ENCODE measurements around the gene MEAK7.

MEAK7 gene

DNA sequence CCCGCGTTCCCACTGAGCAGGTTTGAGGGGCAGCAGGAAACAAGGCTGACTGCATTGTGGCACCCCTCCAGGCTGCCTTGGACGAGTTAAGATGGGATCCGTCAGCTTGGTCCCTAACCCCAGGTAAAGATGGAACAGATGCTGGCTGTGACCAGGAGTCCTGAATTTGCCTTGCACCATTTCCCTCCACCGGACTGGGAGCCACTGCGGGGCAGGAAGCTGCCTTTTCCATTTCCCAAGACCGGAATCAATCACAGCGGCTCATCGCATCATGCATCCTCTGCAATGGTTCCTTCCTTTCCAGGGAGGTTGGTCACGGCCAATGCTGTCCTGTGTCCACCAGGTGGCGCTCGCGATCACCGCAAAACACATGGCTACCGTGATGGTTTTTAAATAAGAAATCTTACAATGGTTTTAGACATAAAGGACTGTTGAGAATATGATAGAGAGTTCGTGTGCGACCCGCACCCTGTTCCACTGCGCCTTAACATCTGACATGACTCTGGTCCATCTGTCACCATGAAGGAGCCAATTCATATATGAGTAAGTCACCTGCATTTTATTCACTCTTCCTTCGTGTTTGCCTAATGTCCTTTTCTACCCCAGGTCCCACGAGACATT is 6.8 kb upstream of the MEAK7 start:
- Mint-ChIP-seq H3K27ac (peak overlapping the region; percentile 69), H3K4me3 (no peak overlapping the region), H3K9me3 (no peaks in the 10 kb centered on the region), H3K36me3 (ENCODE audit: low read depth) (no peaks in the 10 kb centered on the region), H3K27me3 (no peaks in the 10 kb centered on the region), H3K4me1 (ENCODE audit: low read depth) (peaks cover 71% of the 10 kb centered on the region)
- DNase-seq: peak; percentile 90

DNA sequence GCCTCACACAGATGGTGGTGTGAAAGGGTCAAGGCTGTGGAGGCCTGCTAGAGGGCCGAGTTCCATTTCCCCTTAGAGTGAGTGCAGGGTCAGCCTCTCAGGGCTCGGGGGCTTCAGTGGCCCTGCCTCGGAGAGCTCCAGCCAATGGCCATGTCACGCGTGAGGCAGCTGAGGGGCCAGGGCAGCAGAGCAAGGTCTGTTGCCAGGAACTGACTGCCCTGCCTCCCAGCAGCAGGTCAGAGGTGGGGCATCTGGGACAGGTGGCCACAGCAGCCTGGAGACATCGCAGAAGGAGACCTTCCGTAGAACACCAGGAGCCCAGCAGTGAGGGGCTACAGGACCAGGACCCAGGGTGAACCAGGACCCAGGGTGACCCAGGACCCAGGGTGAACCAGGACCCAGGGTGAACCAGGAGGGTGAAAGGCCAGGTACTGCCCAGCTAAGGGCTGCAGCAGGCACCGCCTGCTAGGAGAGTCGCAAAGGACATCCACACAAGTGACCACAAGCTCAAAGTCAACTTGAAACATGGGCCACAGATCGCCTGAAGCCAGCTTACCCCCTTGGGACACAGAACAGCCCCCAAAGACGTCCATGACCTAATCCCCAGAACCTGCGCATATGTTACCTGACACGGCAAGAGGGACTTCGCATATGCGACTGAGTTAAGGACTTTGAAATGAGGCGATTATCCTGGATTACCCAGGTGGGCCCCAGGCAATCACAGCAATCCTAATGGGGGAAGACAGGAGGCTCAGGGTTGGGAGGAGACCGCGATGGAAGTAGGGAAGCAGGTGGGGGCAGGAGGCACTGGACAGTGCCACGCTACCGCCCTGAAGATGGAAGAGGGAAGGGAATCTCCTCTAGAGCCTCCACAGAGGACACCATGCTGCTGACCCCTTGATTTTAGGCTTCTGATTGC is 4.8 kb upstream of the MEAK7 start:
- DNase-seq: peak; percentile 30
- no peak overlapping the region for H3K27ac Mint-ChIP-seq
- H3K4me3 Mint-ChIP-seq: no peak overlapping the region
- H3K4me1 Mint-ChIP-seq (ENCODE audit: low read depth): peaks cover 71% of the 10 kb centered on the region
- peaks cover 2% of the 10 kb centered on the region for H3K36me3 Mint-ChIP-seq (ENCODE audit: low read depth)
- H3K27me3 Mint-ChIP-seq: no peaks in the 10 kb centered on the region
- H3K9me3 Mint-ChIP-seq: no peaks in the 10 kb centered on the region

DNA sequence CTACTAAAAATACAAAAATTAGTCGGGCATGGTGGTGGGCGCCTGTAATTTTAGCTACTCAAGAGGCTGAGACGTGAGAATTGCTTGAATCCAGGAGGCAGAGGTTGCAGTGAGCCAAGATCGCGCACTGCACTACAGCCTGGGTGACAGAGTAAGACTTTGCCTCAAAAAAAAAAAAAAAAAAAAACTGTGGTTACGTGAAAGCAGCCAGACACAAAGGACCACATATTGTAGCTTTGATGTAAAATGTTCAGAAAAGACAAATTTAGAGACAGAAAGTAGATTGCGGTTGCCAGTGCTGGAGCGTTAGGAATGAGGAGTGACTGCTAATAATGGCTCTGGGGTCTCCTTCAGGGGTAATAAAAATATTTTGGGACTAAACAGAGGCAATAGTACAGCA is 4.0 kb upstream of the MEAK7 start:
- Mint-ChIP-seq H3K36me3 (ENCODE audit: low read depth) (peaks cover 2% of the 10 kb centered on the region), H3K27ac (peak overlapping the region; percentile 79), H3K4me1 (ENCODE audit: low read depth) (peaks cover 69% of the 10 kb centered on the region), H3K27me3 (no peaks in the 10 kb centered on the region), H3K4me3 (peak overlapping the region; percentile 20), H3K9me3 (no peaks in the 10 kb centered on the region)
- peak; percentile 34 for DNase-seq

DNA sequence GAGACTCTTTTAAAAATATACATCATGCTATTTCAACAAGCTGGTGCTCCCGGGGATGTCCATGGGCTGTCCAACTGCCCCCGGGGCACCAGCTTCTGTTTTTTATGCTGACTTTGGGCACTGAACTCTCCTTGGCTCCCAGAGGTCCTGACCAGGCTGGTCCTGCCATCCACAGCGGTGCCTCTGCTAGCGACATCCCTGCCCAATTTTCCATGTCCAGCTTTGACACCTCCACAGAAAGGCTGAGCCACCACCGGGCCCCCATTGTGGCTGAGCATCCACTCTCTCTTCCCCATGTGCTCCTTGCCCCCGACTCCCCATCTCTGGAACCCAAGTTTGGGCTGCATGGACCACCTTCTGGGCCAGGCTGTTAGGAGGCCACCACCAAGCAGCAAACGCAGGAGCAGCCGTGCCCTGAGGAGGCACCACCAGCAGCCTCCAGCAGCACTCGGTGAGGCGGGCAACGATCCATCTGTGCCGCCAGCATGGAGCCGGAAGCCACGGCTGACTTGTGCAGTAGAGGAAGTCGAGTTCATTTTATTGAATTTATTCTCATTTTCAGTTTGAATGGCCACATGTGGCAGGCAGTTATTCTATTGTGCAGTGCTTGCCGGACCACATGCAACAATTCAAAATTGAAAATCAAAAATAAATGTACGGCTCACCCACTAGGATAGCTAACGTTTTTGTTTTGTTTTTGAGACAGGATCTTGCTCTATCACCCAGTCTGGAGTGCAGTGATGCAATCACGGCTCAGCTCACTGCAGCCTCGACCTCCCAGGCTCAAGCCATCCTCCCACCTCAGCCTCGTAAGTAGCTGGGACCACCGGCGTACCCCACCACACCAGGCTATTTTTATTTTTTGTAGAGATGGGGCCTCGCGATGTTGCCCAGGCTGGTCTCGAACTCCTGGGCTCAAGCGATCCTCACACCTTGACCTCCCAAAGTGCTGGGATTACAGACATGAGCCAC is 2.8 kb upstream of the MEAK7 start:
- peak; percentile 39 for DNase-seq
- H3K36me3 Mint-ChIP-seq (ENCODE audit: low read depth): peaks cover 2% of the 10 kb centered on the region
- no peaks in the 10 kb centered on the region for H3K27me3 Mint-ChIP-seq
- no peaks in the 10 kb centered on the region for H3K9me3 Mint-ChIP-seq
- peaks cover 61% of the 10 kb centered on the region for H3K4me1 Mint-ChIP-seq (ENCODE audit: low read depth)
- peak overlapping the region; percentile 61 for H3K4me3 Mint-ChIP-seq
- H3K27ac Mint-ChIP-seq: peak overlapping the region; percentile 77

DNA sequence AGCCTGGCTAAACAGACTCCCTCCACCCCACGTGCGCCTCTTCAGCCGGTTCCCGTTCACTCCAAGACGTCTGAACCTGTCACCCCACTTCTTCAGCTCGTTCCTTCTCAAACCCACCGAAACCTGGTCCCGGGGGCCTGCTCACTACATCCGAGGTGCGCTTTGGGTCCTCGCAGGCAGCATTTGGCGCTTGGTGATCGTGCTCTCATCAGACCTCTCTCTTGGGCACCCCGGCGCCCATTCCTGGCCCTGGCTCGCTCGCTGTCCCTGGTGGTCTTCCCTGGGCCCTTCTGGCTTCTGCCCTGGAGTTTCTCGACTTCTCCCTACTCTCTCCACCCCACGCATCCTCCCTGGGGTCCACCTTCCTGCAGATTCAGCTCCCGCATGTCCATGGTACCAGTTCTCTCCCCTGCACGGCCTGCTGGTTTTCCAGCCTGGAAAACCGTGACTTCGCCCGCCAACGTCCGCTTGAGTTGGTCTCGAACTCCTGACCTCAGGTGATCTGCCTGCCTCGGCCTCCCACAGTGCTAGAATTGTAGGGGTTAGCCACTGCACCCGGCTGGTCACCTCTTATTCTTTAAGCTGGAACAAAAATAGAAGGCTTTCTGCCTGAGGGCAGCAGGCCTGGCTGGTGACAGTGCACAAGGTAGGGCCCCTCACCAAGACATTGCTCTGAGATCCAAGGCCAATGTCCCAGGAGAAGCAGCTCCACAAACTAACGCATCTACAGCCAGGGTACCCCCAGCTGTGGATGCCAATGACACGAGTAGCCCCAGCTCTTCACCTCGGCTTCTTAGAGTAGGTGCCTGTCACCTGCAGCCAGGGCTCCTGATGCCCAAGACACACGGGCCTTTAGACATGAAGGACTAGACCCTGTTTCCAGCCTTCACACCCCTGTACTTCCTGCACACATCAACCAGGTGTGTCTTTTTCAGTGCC is 1.1 kb upstream of the MEAK7 start:
- DNase-seq: peak; percentile 34

DNA sequence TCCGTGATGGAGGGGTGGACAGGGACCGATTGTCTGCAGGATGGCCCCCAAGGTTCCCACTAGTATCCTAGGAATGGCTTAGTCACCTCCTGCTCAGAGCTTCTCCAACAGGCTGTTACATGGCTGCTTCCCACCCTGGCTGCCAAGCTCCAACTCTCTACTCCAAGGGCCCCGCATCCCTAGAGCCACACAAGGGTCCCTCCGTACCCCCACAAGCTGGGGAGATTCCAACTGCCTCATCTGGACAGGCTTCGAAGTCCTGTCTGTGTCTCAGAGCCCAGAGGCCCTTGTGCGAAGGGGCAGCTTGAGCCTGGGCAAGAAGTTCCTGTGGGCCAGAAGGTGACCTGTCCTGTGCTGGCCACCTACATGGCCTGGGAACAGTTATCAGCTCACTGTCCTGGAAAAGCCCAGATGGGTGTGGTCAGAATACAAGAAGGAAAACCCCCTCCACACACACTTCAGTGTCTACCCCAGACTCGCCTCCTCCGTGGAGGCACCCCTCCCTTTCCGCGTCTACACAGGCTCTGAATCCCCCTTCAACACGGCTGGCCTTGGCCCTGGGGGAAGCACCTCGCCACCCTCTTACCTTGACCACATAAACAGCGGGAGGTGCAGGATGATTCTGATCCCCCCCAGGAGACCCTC is 586 bp downstream of the MEAK7 start:
- Mint-ChIP-seq H3K27me3 (no peaks in the 10 kb centered on the region), H3K9me3 (no peaks in the 10 kb centered on the region), H3K27ac (peak overlapping the region; percentile 71), H3K4me1 (ENCODE audit: low read depth) (peaks cover 47% of the 10 kb centered on the region), H3K36me3 (ENCODE audit: low read depth) (peaks cover 2% of the 10 kb centered on the region), H3K4me3 (peak overlapping the region; percentile 86)
- no peak for DNase-seq

More for the DNA sequence above, 1.1 kb upstream of the MEAK7 start:
- peaks cover 49% of the 10 kb centered on the region for H3K4me1 Mint-ChIP-seq (ENCODE audit: low read depth)
- H3K27me3 Mint-ChIP-seq: no peaks in the 10 kb centered on the region
- H3K27ac Mint-ChIP-seq: peak overlapping the region; percentile 90
- no peaks in the 10 kb centered on the region for H3K9me3 Mint-ChIP-seq
- peak overlapping the region; percentile 86 for H3K4me3 Mint-ChIP-seq
- peaks cover 2% of the 10 kb centered on the region for H3K36me3 Mint-ChIP-seq (ENCODE audit: low read depth)

DNA sequence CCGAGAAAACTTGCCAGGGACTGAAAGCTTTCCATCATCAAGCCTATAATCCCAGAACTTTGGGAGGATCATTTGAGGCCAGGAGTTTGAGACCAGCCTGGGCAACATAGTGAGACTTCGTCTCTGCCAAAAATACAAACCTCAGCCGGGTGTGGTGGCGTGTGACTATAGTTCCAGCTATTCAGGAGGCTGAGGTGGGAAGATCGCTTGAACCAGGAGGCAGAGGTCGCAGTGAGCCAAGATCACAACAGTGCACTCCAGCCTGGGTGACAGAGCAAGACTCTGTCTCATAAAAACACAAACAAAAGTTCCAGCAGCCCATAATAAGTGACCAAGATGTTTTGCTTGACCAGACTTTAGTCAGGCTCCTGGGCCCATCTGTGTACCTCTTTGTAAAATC is 1.9 kb downstream of the MEAK7 start:
- Mint-ChIP-seq H3K27me3 (no peaks in the 10 kb centered on the region), H3K36me3 (ENCODE audit: low read depth) (peaks cover 7% of the 10 kb centered on the region), H3K9me3 (no peaks in the 10 kb centered on the region), H3K4me1 (ENCODE audit: low read depth) (peaks cover 36% of the 10 kb centered on the region), H3K4me3 (no peak overlapping the region), H3K27ac (no peak overlapping the region)
- DNase-seq: no peak

DNA sequence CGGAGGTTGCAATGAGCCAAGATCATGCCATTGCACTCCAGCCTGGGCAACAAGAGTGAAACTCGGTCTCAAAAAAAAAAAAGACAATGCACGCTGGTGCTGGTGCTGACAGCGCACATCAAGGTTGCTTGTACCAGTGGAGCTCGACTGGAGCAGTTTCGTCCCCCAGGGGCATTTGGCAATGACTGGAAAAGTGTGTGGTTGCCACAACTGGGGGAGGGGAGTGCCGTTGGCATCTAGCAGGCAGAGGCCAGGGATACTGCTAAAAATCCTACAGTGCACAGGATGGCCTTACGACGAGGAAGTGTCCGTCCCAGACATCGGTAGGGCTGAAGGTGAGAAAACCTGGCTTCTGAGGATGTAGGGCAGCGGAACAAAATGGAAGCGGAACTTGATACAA is 2.4 kb downstream of the MEAK7 start:
- Mint-ChIP-seq H3K27ac (no peak overlapping the region), H3K36me3 (ENCODE audit: low read depth) (peaks cover 12% of the 10 kb centered on the region), H3K27me3 (no peaks in the 10 kb centered on the region), H3K9me3 (no peaks in the 10 kb centered on the region), H3K4me1 (ENCODE audit: low read depth) (peaks cover 31% of the 10 kb centered on the region), H3K4me3 (no peak overlapping the region)
- no peak for DNase-seq

DNA sequence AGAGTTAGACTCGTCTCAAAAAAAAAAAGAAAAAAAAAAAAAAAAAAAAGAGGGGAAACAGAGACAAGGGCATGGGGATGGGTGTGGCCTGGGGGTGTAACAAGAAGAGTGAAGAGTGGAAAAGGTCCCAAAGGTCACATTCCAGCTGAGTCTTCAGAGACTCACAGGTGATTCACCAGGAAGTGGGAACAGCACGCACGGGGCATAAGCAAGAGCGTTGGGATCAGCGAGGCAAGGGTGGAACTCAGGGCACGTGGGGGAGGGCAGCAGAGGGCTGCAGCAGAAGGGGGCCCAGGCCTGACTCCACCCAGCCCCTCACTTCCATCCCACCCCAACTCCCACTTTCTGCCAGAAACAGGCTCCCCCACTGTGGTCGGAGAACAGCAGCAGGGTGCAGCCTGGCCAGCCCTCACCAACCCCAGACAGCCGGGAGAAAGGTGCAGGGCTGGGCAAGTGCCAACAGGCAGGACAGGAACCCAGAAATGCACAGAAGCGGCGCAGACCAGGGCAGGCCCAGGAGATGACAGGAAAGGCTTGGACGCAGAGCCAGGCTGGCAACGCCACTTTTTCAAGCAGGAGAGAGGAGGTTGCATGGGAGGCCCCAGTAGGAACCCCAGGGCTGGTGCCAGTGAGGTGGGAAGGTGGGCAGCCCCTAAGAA is 3.3 kb downstream of the MEAK7 start:
- H3K9me3 Mint-ChIP-seq: no peaks in the 10 kb centered on the region

DNA sequence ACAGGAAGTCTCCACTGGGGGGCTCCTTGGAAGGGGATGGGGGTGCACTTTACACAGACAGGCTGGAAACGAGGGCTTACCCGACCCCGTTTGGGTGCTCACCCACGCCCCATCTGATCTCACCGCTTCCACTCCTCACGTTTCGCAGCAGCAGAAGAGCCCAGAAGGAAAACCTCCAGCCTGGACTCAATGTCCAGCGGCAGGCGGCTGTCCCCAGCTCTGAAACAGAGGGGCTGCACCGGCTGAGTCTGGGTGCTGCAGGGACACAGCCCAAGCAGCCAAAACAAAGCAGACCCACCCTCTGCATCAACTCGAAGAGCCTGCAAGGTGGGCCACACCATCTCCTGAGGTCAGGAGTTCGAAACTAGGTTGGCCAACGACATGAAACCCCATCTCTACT is 3.9 kb downstream of the MEAK7 start:
- DNase-seq: no peak
- no peak overlapping the region for H3K27ac Mint-ChIP-seq
- peaks cover 26% of the 10 kb centered on the region for H3K36me3 Mint-ChIP-seq (ENCODE audit: low read depth)
- H3K4me3 Mint-ChIP-seq: no peak overlapping the region
- H3K9me3 Mint-ChIP-seq: no peaks in the 10 kb centered on the region
- H3K4me1 Mint-ChIP-seq (ENCODE audit: low read depth): peaks cover 16% of the 10 kb centered on the region
- H3K27me3 Mint-ChIP-seq: no peaks in the 10 kb centered on the region

More for the DNA sequence above, 3.3 kb downstream of the MEAK7 start:
- H3K27me3 Mint-ChIP-seq: no peaks in the 10 kb centered on the region
- H3K27ac Mint-ChIP-seq: no peak overlapping the region
- H3K4me3 Mint-ChIP-seq: no peak overlapping the region
- DNase-seq: no peak
- H3K4me1 Mint-ChIP-seq (ENCODE audit: low read depth): peaks cover 23% of the 10 kb centered on the region
- H3K36me3 Mint-ChIP-seq (ENCODE audit: low read depth): peaks cover 20% of the 10 kb centered on the region

DNA sequence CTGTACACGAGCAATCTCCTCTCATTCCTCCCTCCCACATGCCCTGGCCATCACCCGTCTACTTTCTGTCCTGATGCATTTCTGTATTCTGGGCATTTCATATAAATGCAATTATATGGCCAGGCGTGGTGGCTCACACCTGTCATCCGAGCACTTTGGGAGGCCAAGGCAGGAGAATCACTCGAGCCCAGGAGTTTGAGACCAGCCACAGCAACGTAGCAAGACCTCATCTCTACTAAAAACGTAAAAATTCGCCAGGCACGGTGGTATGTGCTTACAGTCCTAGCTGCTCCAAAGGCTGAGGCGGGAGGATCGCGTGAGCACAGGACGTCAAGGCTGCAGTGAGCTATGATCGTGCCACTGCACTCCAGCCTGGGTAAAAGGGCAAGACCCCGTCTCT is 4.8 kb downstream of the MEAK7 start:
- Mint-ChIP-seq H3K9me3 (no peaks in the 10 kb centered on the region), H3K27ac (no peak overlapping the region), H3K27me3 (no peaks in the 10 kb centered on the region), H3K4me3 (no peak overlapping the region), H3K36me3 (ENCODE audit: low read depth) (peaks cover 32% of the 10 kb centered on the region), H3K4me1 (ENCODE audit: low read depth) (peaks cover 8% of the 10 kb centered on the region)
- DNase-seq: peak; percentile 11

DNA sequence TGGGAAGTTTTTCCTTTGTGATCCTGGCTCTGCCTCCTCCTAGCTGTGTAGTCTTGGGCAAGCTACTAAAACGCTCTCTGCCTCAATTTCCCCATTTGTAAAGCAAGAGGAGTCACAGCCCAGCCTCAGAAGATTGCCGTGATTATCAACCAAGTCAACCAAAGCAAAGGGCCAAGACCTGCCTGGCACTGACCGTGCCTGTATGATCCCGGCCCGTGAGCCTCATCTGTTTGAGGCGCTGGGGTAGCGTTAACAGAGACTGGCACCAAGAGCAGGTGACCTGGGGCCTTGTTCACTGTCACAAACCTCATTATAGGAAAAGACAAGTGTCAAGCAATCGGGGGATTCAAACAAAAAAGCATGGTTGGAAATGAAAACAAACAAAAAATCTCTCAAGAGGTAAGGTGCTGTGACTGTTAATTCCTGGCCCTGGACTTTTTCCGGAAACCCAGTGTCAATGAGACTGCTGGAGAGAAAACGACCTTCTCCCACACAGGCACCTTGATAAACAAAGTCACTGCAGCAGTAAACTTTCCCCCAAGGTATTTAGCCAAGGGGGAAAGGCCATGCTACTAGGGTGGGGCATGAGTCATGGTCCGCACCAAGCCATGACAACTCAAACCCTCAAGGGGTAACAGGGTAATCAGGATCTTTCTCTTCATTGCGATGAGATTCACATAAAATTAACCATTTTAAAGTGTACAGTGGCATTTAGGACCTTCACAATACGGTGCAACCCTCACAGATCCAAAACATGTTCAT is 5.4 kb downstream of the MEAK7 start:
- Mint-ChIP-seq H3K27ac (no peak overlapping the region), H3K9me3 (no peaks in the 10 kb centered on the region), H3K4me1 (ENCODE audit: low read depth) (peaks cover 6% of the 10 kb centered on the region), H3K4me3 (no peak overlapping the region), H3K27me3 (no peaks in the 10 kb centered on the region), H3K36me3 (ENCODE audit: low read depth) (peaks cover 37% of the 10 kb centered on the region)
- peak; percentile 9 for DNase-seq

Measured in activated T-cell treated with anti-CD3 and anti-CD28 coated beads, Interleukin-2, amount 50 U/mL, for 24 hours (primary cell).